Measurements from ENCODE around the gene ATP2C1.

DNA sequence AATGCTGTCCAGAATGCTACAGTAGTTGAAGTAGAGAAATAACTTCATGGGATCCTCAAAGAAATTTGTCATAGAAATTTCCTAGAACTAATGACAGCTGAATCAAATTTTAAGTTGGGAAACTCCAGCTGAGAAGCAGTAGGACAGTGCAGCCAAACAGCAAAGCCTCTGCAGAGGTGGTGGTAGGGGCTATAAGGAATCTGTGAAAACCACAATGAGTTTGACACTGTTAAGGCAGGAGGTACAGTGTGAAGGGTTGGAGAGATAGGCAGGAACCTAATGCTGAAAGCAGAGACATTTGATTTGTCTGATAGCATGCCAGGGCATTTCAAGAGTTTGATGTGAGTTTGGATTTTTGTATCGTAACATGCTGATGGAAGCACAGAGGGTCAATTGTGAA, 110.7 kb downstream of the ATP2C1 start:
- TF ChIP-seq POLR2A (IDR thresholded peaks at IDR 0.05): no peak
- TF ChIP-seq, protein P1, sequence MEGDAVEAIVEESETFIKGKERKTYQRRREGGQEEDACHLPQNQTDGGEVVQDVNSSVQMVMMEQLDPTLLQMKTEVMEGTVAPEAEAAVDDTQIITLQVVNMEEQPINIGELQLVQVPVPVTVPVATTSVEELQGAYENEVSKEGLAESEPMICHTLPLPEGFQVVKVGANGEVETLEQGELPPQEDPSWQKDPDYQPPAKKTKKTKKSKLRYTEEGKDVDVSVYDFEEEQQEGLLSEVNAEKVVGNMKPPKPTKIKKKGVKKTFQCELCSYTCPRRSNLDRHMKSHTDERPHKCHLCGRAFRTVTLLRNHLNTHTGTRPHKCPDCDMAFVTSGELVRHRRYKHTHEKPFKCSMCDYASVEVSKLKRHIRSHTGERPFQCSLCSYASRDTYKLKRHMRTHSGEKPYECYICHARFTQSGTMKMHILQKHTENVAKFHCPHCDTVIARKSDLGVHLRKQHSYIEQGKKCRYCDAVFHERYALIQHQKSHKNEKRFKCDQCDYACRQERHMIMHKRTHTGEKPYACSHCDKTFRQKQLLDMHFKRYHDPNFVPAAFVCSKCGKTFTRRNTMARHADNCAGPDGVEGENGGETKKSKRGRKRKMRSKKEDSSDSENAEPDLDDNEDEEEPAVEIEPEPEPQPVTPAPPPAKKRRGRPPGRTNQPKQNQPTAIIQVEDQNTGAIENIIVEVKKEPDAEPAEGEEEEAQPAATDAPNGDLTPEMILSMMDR (IDR thresholded peaks at IDR 0.05): no peak
